Nephron (organoid): ENCODE results near the gene GAGE10.

Experiments
- H3K27ac Mint-ChIP-seq, 3 experiments: 2 replicates each; pipeline ENCODE4 v1.8.0; 2020; ENCODE audit warnings: mixed read lengths in 3 of 3, mild to moderate bottlenecking in 2 of 3, moderate library complexity in 1 of 3
- H3K27me3 Mint-ChIP-seq: 2 replicates; pipeline ENCODE4 v1.8.0; 2021; ENCODE audit warnings: low read depth, mild to moderate bottlenecking, moderate library complexity, mixed read lengths
- H3K36me3 Mint-ChIP-seq: 2 replicates; pipeline ENCODE4 v1.8.0; 2020; ENCODE audit warnings: low read depth, mixed read lengths
- H3K4me1 Mint-ChIP-seq: 2 replicates; pipeline ENCODE4 v1.8.0; 2020; ENCODE audit warnings: mixed read lengths
- H3K4me3 Mint-ChIP-seq, 3 experiments: 2 replicates each; pipeline ENCODE4 v1.8.0; 2020; ENCODE audit warnings: mild to moderate bottlenecking in 3 of 3, mixed read lengths in 3 of 3, moderate library complexity in 2 of 3
- H3K9me3 Mint-ChIP-seq: 2 replicates; pipeline ENCODE4 v1.8.0; 2020; ENCODE audit warnings: mixed read lengths
- CTCF ChIP-seq, 3 experiments: fragments of 200-600 bp; sonication (generic); IDR thresholded peaks; one replicate each; pipeline ENCODE4 v1.5.0; 2021; ENCODE audit warnings: antibody characterized with exemption in 3 of 3; ENCODE audit not compliant: unreplicated experiment in 3 of 3

The GAGE10 gene

GRCh38 chrX:49303346-49303745 is at the start of gene GAGE10:
Gene GAGE10 (plus strand): TSS chrX:49303646. CDS start chrX:49304860, 1,214 bp downstream.
- no peak for TF ChIP-seq CTCF (IDR thresholded peaks at IDR 0.05; ENCODE audit: unreplicated experiment in 3 of 3)
- Mint-ChIP-seq H3K4me3 (no peak within 1 kb of the TSS), H3K27me3 (no peaks in the 10 kb centered on the region), H3K4me1 (no peaks in the 10 kb centered on the region), H3K36me3 (no peaks in the 10 kb centered on the region), H3K27ac (no peak within 1 kb of the TSS), H3K9me3 (peaks cover 13% of the 10 kb centered on the region)

- Mint-ChIP-seq H3K27ac (no peak overlapping the region), H3K9me3 (peaks cover 15% of the 10 kb centered on the region), H3K36me3 (no peaks in the 10 kb centered on the region), H3K4me1 (no peaks in the 10 kb centered on the region), H3K4me3 (no peak overlapping the region), H3K27me3 (no peaks in the 10 kb centered on the region)
- TF ChIP-seq CTCF (IDR thresholded peaks at IDR 0.05; ENCODE audit: unreplicated experiment in 3 of 3), result no peak
Measured at GRCh38 chrX:49254639-49255038, 48.8 kb upstream of the GAGE10 start.

GRCh38 chrX:49256268-49256995 is 47.0 kb upstream of the GAGE10 start:
- H3K4me1 Mint-ChIP-seq, result no peaks in the 10 kb centered on the region
- H3K9me3 Mint-ChIP-seq, result peaks cover 17% of the 10 kb centered on the region
- H3K4me3 Mint-ChIP-seq, result no peak overlapping the region
- no peaks in the 10 kb centered on the region for H3K36me3 Mint-ChIP-seq
- no peak overlapping the region for H3K27ac Mint-ChIP-seq
- TF ChIP-seq CTCF (IDR thresholded peaks at IDR 0.05; ENCODE audit: unreplicated experiment in 3 of 3), result no peak
- H3K27me3 Mint-ChIP-seq, result no peaks in the 10 kb centered on the region

- no peak overlapping the region for H3K27ac Mint-ChIP-seq
- no peaks in the 10 kb centered on the region for H3K36me3 Mint-ChIP-seq
Measured at GRCh38 chrX:49257074-49257790, 46.2 kb upstream of the GAGE10 start.

GRCh38 chrX:49257846-49258748 is 45.3 kb upstream of the GAGE10 start:
- Mint-ChIP-seq H3K27ac (no peak overlapping the region), H3K36me3 (no peaks in the 10 kb centered on the region), H3K4me3 (no peak overlapping the region), H3K4me1 (no peaks in the 10 kb centered on the region), H3K27me3 (no peaks in the 10 kb centered on the region), H3K9me3 (peaks cover 25% of the 10 kb centered on the region)
- TF ChIP-seq CTCF (IDR thresholded peaks at IDR 0.05; ENCODE audit: unreplicated experiment in 3 of 3), result no peak

More at GRCh38 chrX:49257074-49257790, 46.2 kb upstream of the GAGE10 start:
- H3K27me3 Mint-ChIP-seq, result no peaks in the 10 kb centered on the region
- H3K9me3 Mint-ChIP-seq, result peaks cover 23% of the 10 kb centered on the region
- no peak overlapping the region for H3K4me3 Mint-ChIP-seq
- no peaks in the 10 kb centered on the region for H3K4me1 Mint-ChIP-seq
- no peak for TF ChIP-seq CTCF (IDR thresholded peaks at IDR 0.05; ENCODE audit: unreplicated experiment in 3 of 3)
